Measurements from ENCODE around the gene PGRMC1. TPM values are rescaled to one million over a fixed set of nuclear protein-coding genes. Genes with fewer than 3 reads are reported as not detected.
"Not testable (repeated sequence)": the region's sequence is repeated elsewhere in the genome, so short reads cannot be mapped to it uniquely, and the experiment has no call there.

Gene PGRMC1
- total and polyA plus RNA-seq, 10 donors = 13.6 to 60.1 (median 36.1) TPM

- no peak overlapping the region for H3K4me3 ChIP-seq
- H3K27me3 ChIP-seq (replicated peaks in 1 of 7) = peaks cover 0 to 5% (median 0%) of the 10 kb centered on the region in 7 donors
- DNase-seq = no peak
- WGBS, 5 donors = 85 to 98% (median 92%) methylated on average over 4 of the region's 4 CpGs
- H3K27ac ChIP-seq = no peak overlapping the region
- TF ChIP-seq POLR2AphosphoS5 (IDR thresholded peaks at IDR 0.05) (no peak), CTCF (IDR thresholded peaks at IDR 0.05 in 8 of 11, conservative IDR thresholded peaks at IDR 0.05 in 3 of 11) (no peak), POLR2A (IDR thresholded peaks at IDR 0.05) (no peak)
- no peaks in the 10 kb centered on the region for H3K36me3 ChIP-seq
- intact Hi-C loops (cut with DNase I; ENCODE audit: low total_unique reads) = no loop called here
- no peaks in the 10 kb centered on the region for H3K9me3 ChIP-seq
- H3K4me1 ChIP-seq = no peaks in the 10 kb centered on the region
Measured at GRCh38 chrX:119251386-119251785, 15.3 kb downstream of the PGRMC1 start.

- H3K9me3 ChIP-seq = no peaks in the 10 kb centered on the region
- intact Hi-C loops (cut with DNase I; ENCODE audit: low total_unique reads) = no loop called here
- no peak overlapping the region for H3K4me3 ChIP-seq
- H3K36me3 ChIP-seq = no peaks in the 10 kb centered on the region
- no peak overlapping the region for H3K27ac ChIP-seq
- H3K4me1 ChIP-seq = no peaks in the 10 kb centered on the region
- TF ChIP-seq POLR2A (IDR thresholded peaks at IDR 0.05) = no peak
- TF ChIP-seq CTCF (IDR thresholded peaks at IDR 0.05 in 8 of 11, conservative IDR thresholded peaks at IDR 0.05 in 3 of 11) = no peak
- TF ChIP-seq POLR2AphosphoS5 (IDR thresholded peaks at IDR 0.05) = no peak
- H3K27me3 ChIP-seq (replicated peaks in 1 of 7) = peaks cover 0 to 5% (median 0%) of the 10 kb centered on the region in 7 donors
- DNase-seq = no peak
- WGBS, 5 donors = 35 to 65% (median 41%) methylated on average over 2 of the region's 2 CpGs
Measured at GRCh38 chrX:119252716-119253115, 16.6 kb downstream of the PGRMC1 start.

GRCh38 chrX:119266364-119266995 lies 30.4 kb downstream of the PGRMC1 start:
- Histone ChIP-seq H3K27me3 (replicated peaks in 1 of 7) (peaks cover 0 to 27% (median 0%) of the 10 kb centered on the region in 7 donors), H3K4me1 (no peaks in the 10 kb centered on the region)
- WGBS, 5 donors = 11 to 28% (median 19%) methylated on average over 5 of the region's 5 CpGs

GRCh38 chrX:119267115-119267514 lies 31.0 kb downstream of the PGRMC1 start:
- not testable (repeated sequence) for H3K27ac ChIP-seq, H3K4me1 ChIP-seq, H3K36me3 ChIP-seq, H3K4me3 ChIP-seq, DNase-seq, H3K9me3 ChIP-seq
- 74 to 93% (median 86%) methylated on average over 3 of the region's 3 CpGs for WGBS, 5 donors
- intact Hi-C loops (cut with DNase I; ENCODE audit: low total_unique reads) = loop anchor here (10.0 kb wide), 1 partner anchor 152 kb away; no protein-coding TSS in a partner anchor
- peaks cover 0 to 27% (median 0%) of the 10 kb centered on the region in 7 donors for H3K27me3 ChIP-seq (replicated peaks in 1 of 7)

More at GRCh38 chrX:119266364-119266995, 30.4 kb downstream of the PGRMC1 start:
- DNase-seq = no peak
- Histone ChIP-seq H3K9me3 (no peaks in the 10 kb centered on the region), H3K36me3 (no peaks in the 10 kb centered on the region), H3K27ac (no peak overlapping the region), H3K4me3 (no peak overlapping the region)
- intact Hi-C loops (cut with DNase I; ENCODE audit: low total_unique reads) = loop anchor here (10.0 kb wide), 1 partner anchor 152 kb away; no protein-coding TSS in a partner anchor
- TF ChIP-seq POLR2AphosphoS5 (IDR thresholded peaks at IDR 0.05) = no peak
- peak in 10 of 11 experiments; percentile 33 to 64 (median 53) for TF ChIP-seq CTCF (IDR thresholded peaks at IDR 0.05 in 8 of 11, conservative IDR thresholded peaks at IDR 0.05 in 3 of 11)
- TF ChIP-seq POLR2A (IDR thresholded peaks at IDR 0.05) = no peak
